Nephron (organoid): ENCODE measurements around the gene SLC2A5.
"Not testable (repeated sequence)": the region's sequence is repeated elsewhere in the genome, so short reads cannot be mapped to it uniquely, and the experiment has no call there.

Experiments
- H3K27ac Mint-ChIP-seq, 3 experiments: 2 replicates each; pipeline ENCODE4 v1.8.0; 2020; ENCODE audit warnings: mixed read lengths in 3 of 3, mild to moderate bottlenecking in 2 of 3, moderate library complexity in 1 of 3
- H3K27me3 Mint-ChIP-seq: 2 replicates; pipeline ENCODE4 v1.8.0; 2021; ENCODE audit warnings: low read depth, mild to moderate bottlenecking, moderate library complexity, mixed read lengths
- H3K36me3 Mint-ChIP-seq: 2 replicates; pipeline ENCODE4 v1.8.0; 2020; ENCODE audit warnings: low read depth, mixed read lengths
- H3K4me1 Mint-ChIP-seq: 2 replicates; pipeline ENCODE4 v1.8.0; 2020; ENCODE audit warnings: mixed read lengths
- H3K4me3 Mint-ChIP-seq, 3 experiments: 2 replicates each; pipeline ENCODE4 v1.8.0; 2020; ENCODE audit warnings: mild to moderate bottlenecking in 3 of 3, mixed read lengths in 3 of 3, moderate library complexity in 2 of 3
- H3K9me3 Mint-ChIP-seq: 2 replicates; pipeline ENCODE4 v1.8.0; 2020; ENCODE audit warnings: mixed read lengths
- CTCF ChIP-seq, 3 experiments: fragments of 200-600 bp; sonication (generic); IDR thresholded peaks; one replicate each; pipeline ENCODE4 v1.5.0; 2021; ENCODE audit warnings: antibody characterized with exemption in 3 of 3; ENCODE audit not compliant: unreplicated experiment in 3 of 3

The SLC2A5 gene

GRCh38 chr1:9024837-9025236 is 44.6 kb downstream of the SLC2A5 start:
- H3K27me3 Mint-ChIP-seq = peaks cover 24% of the 10 kb centered on the region
- H3K9me3 Mint-ChIP-seq = peaks cover 6% of the 10 kb centered on the region

GRCh38 chr1:9022773-9023172 is 46.7 kb downstream of the SLC2A5 start:
- no peaks in the 10 kb centered on the region for H3K9me3 Mint-ChIP-seq
- no peak overlapping the region for H3K4me3 Mint-ChIP-seq
- H3K4me1 Mint-ChIP-seq = peaks cover 28% of the 10 kb centered on the region
- H3K27ac Mint-ChIP-seq = peak overlapping the region; percentile 11 to 63 (median 30)
- no peaks in the 10 kb centered on the region for H3K36me3 Mint-ChIP-seq
- peaks cover 26% of the 10 kb centered on the region for H3K27me3 Mint-ChIP-seq
- TF ChIP-seq CTCF (IDR thresholded peaks at IDR 0.05; ENCODE audit: unreplicated experiment in 3 of 3) = no peak

More at GRCh38 chr1:9024837-9025236, 44.6 kb downstream of the SLC2A5 start:
- H3K27ac Mint-ChIP-seq = no peak overlapping the region
- peaks cover 17% of the 10 kb centered on the region for H3K4me1 Mint-ChIP-seq
- H3K4me3 Mint-ChIP-seq = no peak overlapping the region
- H3K36me3 Mint-ChIP-seq = no peaks in the 10 kb centered on the region
- no peak for TF ChIP-seq CTCF (IDR thresholded peaks at IDR 0.05; ENCODE audit: unreplicated experiment in 3 of 3)

GRCh38 chr1:9022026-9022738 is 47.3 kb downstream of the SLC2A5 start:
- H3K4me3 Mint-ChIP-seq = not testable (repeated sequence)
- H3K27me3 Mint-ChIP-seq = peaks cover 23% of the 10 kb centered on the region

GRCh38 chr1:9020305-9020704 is 49.1 kb downstream of the SLC2A5 start:
- Mint-ChIP-seq H3K4me3 (no peak overlapping the region), H3K36me3 (no peaks in the 10 kb centered on the region), H3K9me3 (no peaks in the 10 kb centered on the region), H3K27me3 (peaks cover 19% of the 10 kb centered on the region), H3K27ac (peak overlapping the region; percentile 59 to 89 (median 60)), H3K4me1 (peaks cover 33% of the 10 kb centered on the region)
- no peak for TF ChIP-seq CTCF (IDR thresholded peaks at IDR 0.05; ENCODE audit: unreplicated experiment in 3 of 3)

More at GRCh38 chr1:9022026-9022738, 47.3 kb downstream of the SLC2A5 start:
- Mint-ChIP-seq H3K27ac (peak overlapping the region in 2 of 3 experiments; percentile 11 to 63), H3K4me1 (peaks cover 32% of the 10 kb centered on the region)
- H3K36me3 Mint-ChIP-seq, H3K9me3 Mint-ChIP-seq: not testable (repeated sequence)

- Mint-ChIP-seq H3K4me3 (no peak overlapping the region), H3K4me1 (peaks cover 36% of the 10 kb centered on the region), H3K27ac (peak overlapping the region; percentile 57 to 89 (median 59)), H3K9me3 (no peaks in the 10 kb centered on the region), H3K36me3 (no peaks in the 10 kb centered on the region), H3K27me3 (peaks cover 17% of the 10 kb centered on the region)
- TF ChIP-seq CTCF (IDR thresholded peaks at IDR 0.05; ENCODE audit: unreplicated experiment in 3 of 3) = no peak
Measured at GRCh38 chr1:9019896-9020295, 49.5 kb downstream of the SLC2A5 start.

- Mint-ChIP-seq H3K9me3 (no peaks in the 10 kb centered on the region), H3K4me1 (peaks cover 44% of the 10 kb centered on the region), H3K27ac (peak overlapping the region; percentile 28 to 94 (median 77)), H3K4me3 (peak overlapping the region; percentile 45 to 64 (median 54)), H3K36me3 (no peaks in the 10 kb centered on the region), H3K27me3 (peaks cover 23% of the 10 kb centered on the region)
- no peak for TF ChIP-seq CTCF (IDR thresholded peaks at IDR 0.05; ENCODE audit: unreplicated experiment in 3 of 3)
Measured at GRCh38 chr1:9018333-9018732, 51.1 kb downstream of the SLC2A5 start.
